ENCODE measurements around the gene NCOA7.
"Not testable (repeated sequence)": the region's sequence is repeated elsewhere in the genome, so short reads cannot be mapped to it uniquely, and the experiment has no call there.

NCOA7 gene

DNA sequence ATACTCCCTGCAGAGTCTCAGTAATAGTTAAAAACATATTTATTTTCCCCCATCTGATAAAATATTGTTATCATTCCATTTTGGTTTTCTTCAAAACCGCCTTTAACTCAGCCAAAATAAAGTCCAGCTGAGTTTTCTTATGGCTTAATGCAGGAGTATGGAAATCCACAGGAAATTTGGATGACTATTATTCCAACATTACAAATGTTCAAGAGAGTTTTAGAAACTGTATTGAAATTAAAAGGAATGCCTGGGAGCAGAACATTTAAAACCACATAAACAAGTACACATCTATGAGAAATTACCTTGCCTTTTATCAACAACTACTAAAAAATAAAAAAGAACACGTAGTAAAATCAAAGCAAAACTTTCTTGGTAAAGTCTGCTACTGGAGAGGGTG, 45.7 kb downstream of the NCOA7 start:
- no peak for DNase-seq (ENCODE audit: low read depth in 3 of 3, low spot score in 1 of 3)

GRCh38 chr6:125839471-125839870, 48.7 kb downstream of the NCOA7 start:
- DNase-seq (ENCODE audit: low read depth in 3 of 3, low spot score in 1 of 3): no peak

GRCh38 chr6:125839879-125840278, 49.1 kb downstream of the NCOA7 start:
- DNase-seq (ENCODE audit: low read depth in 3 of 3, low spot score in 1 of 3): no peak

DNA sequence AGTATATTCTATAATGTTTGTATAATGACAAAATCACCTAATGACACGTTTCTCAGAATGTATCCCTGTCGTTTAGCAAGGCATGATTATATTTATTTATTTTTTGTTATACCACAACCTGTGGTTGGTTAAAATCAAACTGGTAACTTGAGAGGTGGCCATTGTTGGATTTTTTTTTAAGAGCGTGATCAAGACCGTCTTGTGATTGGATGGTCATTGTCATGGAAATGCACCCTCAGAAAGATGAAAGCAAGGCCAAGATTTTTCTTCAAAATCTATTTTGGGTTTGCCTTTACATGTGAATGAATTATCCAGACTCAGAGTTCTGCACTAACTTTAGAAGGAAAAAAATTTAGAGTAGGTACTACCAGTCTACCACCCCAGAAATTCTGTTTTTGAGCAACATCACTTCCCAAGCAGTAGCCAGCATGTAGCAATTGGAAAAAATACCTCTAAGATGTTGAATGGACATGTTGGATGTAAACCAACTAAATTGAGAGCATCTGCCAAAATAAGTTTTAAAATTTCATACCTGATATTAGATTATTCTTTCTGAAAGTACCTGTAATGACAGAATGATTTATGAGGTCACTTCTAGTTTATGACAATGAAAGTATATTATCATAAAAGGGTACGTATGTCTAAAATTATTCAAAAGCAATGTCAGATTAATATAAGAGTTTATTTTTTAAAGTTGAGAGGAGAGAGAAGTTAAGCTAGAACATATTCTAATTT, 50.8 kb downstream of the NCOA7 start:
- no peak for DNase-seq (ENCODE audit: low read depth in 3 of 3, low spot score in 1 of 3)

DNA sequence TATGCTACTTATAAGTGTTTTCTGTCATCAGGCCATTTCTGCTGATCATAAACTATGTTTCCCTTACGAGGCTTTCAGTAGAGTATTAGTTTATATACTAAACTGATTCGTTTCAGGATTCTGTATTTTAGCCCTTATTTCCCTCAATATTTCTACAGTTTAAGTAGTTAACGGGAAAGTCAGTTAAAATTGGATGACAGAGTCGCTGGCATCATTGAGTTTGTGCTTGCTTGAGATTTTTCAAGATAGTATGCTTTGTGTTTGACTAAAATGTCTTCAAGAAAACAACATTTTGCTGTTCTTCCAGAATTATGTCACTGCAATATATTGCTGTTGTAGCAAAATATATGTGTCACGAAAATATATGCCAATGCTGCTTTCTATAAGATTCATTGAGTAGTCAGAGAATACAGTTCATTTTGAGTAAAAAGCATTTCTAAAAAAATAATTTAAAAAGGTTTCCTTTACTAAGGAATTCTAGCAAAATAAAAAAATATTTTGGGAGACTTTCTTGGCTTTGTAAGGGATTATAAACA, 51.4 kb downstream of the NCOA7 start:
- DNase-seq (ENCODE audit: low read depth in 3 of 3, low spot score in 1 of 3): no peak

DNA sequence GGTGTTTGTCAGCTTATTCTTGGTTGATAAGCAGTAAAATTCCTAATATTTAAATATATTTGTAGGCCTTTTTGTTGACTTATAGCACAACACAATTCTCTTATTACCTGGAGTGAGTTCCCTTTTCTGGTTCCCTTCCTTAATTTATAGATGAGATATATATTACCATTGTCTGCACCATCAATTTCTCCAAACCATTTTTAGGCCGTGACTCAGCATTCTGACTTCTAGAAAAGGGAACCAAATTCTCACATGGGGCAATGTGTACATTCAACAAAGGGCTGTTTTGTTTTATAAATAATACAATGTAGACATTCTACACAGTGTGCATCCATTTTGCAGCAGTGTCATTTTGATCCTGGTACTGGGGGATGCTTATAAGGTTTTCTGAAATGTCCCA, 52.8 kb downstream of the NCOA7 start:
- DNase-seq (ENCODE audit: low read depth in 3 of 3, low spot score in 1 of 3): no peak

GRCh38 chr6:125844989-125845388, 54.2 kb downstream of the NCOA7 start:
- DNase-seq (ENCODE audit: low read depth in 3 of 3, low spot score in 1 of 3): no peak

GRCh38 chr6:125846292-125847024, 55.7 kb downstream of the NCOA7 start:
- no peak for DNase-seq (ENCODE audit: low read depth in 3 of 3, low spot score in 1 of 3)

DNA sequence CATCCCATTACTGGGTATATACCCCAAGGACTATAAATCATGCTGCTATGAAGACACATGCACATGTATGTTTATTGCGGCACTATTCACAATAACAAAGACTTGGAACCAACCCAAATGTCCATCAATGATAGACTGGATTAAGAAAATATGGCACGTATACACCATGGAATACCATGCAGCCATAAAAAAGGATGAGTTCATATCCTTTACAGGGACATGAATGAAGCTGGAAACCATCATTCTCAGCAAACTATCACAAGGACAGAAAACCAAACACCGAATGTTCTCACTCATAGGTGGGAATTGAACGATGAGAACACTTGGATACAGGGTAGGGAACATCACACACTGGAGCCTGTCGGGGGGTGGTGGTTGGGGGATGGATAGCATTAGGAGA, 57.5 kb downstream of the NCOA7 start:
- DNase-seq (ENCODE audit: low read depth in 3 of 3, low spot score in 1 of 3): not testable (repeated sequence)

GRCh38 chr6:125850361-125850760, 59.6 kb downstream of the NCOA7 start:
- no peak for DNase-seq (ENCODE audit: low read depth in 3 of 3, low spot score in 1 of 3)

GRCh38 chr6:125852587-125852986, 61.8 kb downstream of the NCOA7 start:
- DNase-seq (ENCODE audit: low read depth in 3 of 3, low spot score in 1 of 3): no peak

DNA sequence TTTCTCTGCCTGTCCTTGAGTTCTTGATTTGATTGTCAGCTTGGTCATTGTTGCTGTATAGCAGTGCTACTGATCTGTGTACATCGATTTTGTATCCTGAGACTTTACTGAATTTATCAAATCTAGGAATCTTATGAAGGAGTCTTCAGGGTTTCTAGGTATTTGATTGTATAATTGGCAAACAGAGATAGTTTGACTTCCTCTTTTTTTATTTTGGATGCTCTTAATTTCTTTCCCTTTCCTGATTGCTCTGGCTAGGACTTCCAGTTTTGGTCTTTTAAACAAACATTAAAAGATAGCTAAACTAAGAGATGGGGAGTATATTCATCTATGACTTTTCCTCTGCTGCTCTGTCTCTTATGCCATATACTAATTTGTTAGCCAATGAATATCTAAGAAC, 62.4 kb downstream of the NCOA7 start:
- no peak for DNase-seq (ENCODE audit: low read depth in 3 of 3, low spot score in 1 of 3)

- no peak for DNase-seq (ENCODE audit: low read depth in 3 of 3, low spot score in 1 of 3)
Measured at GRCh38 chr6:125853756-125854155, 63.0 kb downstream of the NCOA7 start.

GRCh38 chr6:125854355-125854754, 63.6 kb downstream of the NCOA7 start:
- DNase-seq (ENCODE audit: low read depth in 3 of 3, low spot score in 1 of 3): no peak

DNA sequence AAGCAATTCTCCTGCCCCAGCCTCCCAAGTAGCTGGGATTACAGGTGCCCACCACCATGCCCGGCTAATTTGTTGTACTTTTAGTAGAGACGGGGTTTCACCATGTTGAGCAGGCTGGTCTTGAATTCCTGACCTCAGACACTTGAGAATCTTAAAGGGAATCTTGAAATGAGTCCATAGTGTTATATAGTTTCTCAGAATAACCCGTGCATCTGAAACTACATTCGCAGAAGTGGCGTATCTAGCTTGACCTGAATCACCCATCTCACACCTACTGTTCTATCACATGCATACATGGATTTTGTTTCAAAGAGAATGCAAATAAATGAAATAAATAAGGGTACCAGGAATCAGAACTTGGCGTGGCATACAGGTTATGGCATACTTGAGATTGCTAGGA, 65.0 kb downstream of the NCOA7 start:
- DNase-seq (ENCODE audit: low read depth in 3 of 3, low spot score in 1 of 3): no peak

DNA sequence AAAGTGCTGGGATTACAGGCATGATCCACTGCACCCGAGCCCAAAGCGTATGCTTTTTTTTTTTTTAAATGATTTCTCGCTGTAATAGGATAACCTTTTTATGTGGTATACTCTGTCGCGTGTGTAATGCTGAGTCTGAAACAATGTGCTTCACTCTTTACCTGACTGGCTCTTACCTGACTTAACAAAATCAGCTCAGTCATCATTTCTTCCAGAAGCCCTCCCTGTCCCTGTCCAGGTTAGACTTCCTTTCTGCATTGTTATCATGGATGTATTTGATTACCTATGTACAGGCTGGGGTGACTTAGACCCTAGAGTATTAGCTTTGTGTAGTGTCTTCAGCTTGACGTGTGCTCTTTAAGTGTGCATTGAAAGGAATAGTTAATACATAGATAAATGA, 67.1 kb downstream of the NCOA7 start:
- DNase-seq (ENCODE audit: low read depth in 3 of 3, low spot score in 1 of 3): no peak

GRCh38 chr6:125858427-125859320, 67.9 kb downstream of the NCOA7 start:
- no peak for DNase-seq (ENCODE audit: low read depth in 3 of 3, low spot score in 1 of 3)

GRCh38 chr6:125859727-125860126, 69.0 kb downstream of the NCOA7 start:
- DNase-seq (ENCODE audit: low read depth in 3 of 3, low spot score in 1 of 3): no peak

DNA sequence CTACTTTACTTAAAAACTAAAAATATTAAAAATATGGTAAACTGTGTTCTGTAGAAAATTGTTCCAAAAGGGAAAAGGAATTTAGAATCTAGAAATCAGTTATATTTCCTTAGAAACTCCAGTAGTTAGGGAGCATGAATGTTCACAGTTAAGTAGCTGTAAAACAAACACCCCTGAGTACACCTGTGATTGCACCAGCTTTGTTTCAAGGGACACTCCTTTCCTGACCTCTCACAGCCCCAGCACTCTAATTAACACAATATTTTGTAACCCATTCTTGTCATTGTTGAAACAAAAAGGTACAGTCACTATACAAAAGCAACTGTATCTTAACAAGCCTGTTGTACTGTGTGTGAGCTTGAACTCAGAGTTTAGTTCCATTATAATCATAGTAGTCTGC, 72.3 kb downstream of the NCOA7 start:
- DNase-seq (ENCODE audit: low read depth in 3 of 3, low spot score in 1 of 3): no peak

- no peak for DNase-seq (ENCODE audit: low read depth in 3 of 3, low spot score in 1 of 3)
Measured at GRCh38 chr6:125865015-125865414, 74.3 kb downstream of the NCOA7 start.

DNA sequence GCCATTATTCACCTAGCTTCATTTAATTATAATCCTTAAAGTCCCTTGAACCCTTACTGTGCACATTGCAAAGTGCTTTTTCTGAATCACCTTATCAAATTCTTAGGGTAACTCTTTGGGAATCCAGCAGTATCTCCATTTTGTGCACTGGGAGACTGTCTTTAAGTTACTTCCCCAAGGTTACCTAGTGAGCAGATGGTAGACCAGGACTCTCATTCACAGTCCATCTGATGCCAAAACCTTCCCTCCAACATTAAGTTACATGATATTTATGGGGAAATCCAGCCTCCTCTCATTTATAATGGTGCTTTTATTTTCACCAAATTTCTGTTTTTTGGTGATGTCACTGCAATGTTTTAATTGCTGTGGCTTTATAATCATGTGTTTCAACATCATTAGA, 75.7 kb downstream of the NCOA7 start:
- no peak for DNase-seq (ENCODE audit: low read depth in 3 of 3, low spot score in 1 of 3)

Data from stimulated activated CD4-positive, alpha-beta T cell treated with anti-CD3 and anti-CD28 coated beads, TNF-alpha, amount 100 ng/mL, for 1 hour (primary cell).